GM23338 (cell line): ENCODE data around the gene FBXO11. TPM values are rescaled to one million over a fixed set of nuclear protein-coding genes. Genes with fewer than 3 reads are reported as not detected.

Experiments used
- ATAC-seq: fragments of 200-7000 bp; cut with Tn5 transposase; 3 replicates; pipeline ENCODE4 v1.9.1; 2020
- DNase-seq: peaks from one replicate; pipeline ENCODE4 v3.0.0-alpha.2; 2015; ENCODE audit warnings: low spot score
- H2AFZ ChIP-seq: fragments of 200-600 bp; sonication (generic); 2 replicates; pipeline ENCODE4 v1.8.0; 2016; ENCODE audit warnings: antibody characterized with exemption, mild to moderate bottlenecking, moderate library complexity
- H3F3A ChIP-seq: fragments of 200-600 bp; sonication (generic); replicated peaks from 2 replicates; pipeline ENCODE4 v1.8.0; 2017; ENCODE audit warnings: antibody characterized with exemption, mixed run types, low read depth
- H3K27ac ChIP-seq: fragments of 200-600 bp; sonication (generic); 2 replicates; pipeline ENCODE4 v1.6.1; 2016; ENCODE audit warnings: low read depth
- H3K27me3 ChIP-seq: fragments of 200-600 bp; sonication (generic); 2 replicates; pipeline ENCODE4 v1.8.0; 2016; ENCODE audit warnings: mild to moderate bottlenecking, mixed run types, moderate library complexity; ENCODE audit not compliant: insufficient read depth
- H3K36me3 ChIP-seq: fragments of 200-600 bp; sonication (generic); 2 replicates; pipeline ENCODE4 v1.8.0; 2016; ENCODE audit warnings: mild to moderate bottlenecking; ENCODE audit not compliant: insufficient read depth
- H3K4me1 ChIP-seq: fragments of 200-600 bp; sonication (generic); 2 replicates; pipeline ENCODE4 v1.8.0; 2016; ENCODE audit warnings: mild to moderate bottlenecking, moderate library complexity; ENCODE audit not compliant: insufficient read depth
- H3K4me2 ChIP-seq: fragments of 200-600 bp; sonication (generic); 2 replicates; pipeline ENCODE4 v1.7.1; 2017; ENCODE audit warnings: mixed run types
- H3K4me3 ChIP-seq: fragments of 200-600 bp; sonication (generic); 2 replicates; pipeline ENCODE4 v1.6.1; 2016; ENCODE audit warnings: mixed run types
- H3K79me2 ChIP-seq: fragments of 200-600 bp; sonication (generic); replicated peaks from 2 replicates; pipeline ENCODE4 v1.8.0; 2017; ENCODE audit warnings: mild to moderate bottlenecking; ENCODE audit not compliant: insufficient read depth
- H3K9me2 ChIP-seq: fragments of 200-600 bp; sonication (generic); 2 replicates; pipeline ENCODE4 v1.8.0; 2017; ENCODE audit not compliant: insufficient read depth
- H4K20me1 ChIP-seq: fragments of 200-600 bp; sonication (generic); replicated peaks from 2 replicates; pipeline ENCODE4 v1.8.0; 2017; ENCODE audit warnings: mild to moderate bottlenecking; ENCODE audit not compliant: insufficient read depth
- H3K27ac Mint-ChIP-seq: 2 replicates; pipeline ENCODE4 v1.8.0; 2020; ENCODE audit warnings: inconsistent platforms, mild to moderate bottlenecking, moderate library complexity, mixed read lengths
- H3K27me3 Mint-ChIP-seq: 3 replicates; pipeline ENCODE4 v1.8.0; 2022; ENCODE audit warnings: low read depth, mild to moderate bottlenecking, moderate library complexity, mixed read lengths, inconsistent platforms; ENCODE audit not compliant: insufficient read depth, poor library complexity
- H3K36me3 Mint-ChIP-seq: 3 replicates; pipeline ENCODE4 v1.8.0; 2021; ENCODE audit warnings: low read depth, mild to moderate bottlenecking, inconsistent platforms, moderate library complexity, mixed read lengths
- H3K4me1 Mint-ChIP-seq: 3 replicates; pipeline ENCODE4 v1.8.0; 2020; ENCODE audit warnings: mild to moderate bottlenecking, inconsistent platforms, mixed read lengths
- H3K4me3 Mint-ChIP-seq: 3 replicates; pipeline ENCODE4 v1.8.0; 2021; ENCODE audit warnings: moderate library complexity, mild to moderate bottlenecking, inconsistent platforms, mixed read lengths
- H3K9me3 Mint-ChIP-seq: 3 replicates; pipeline ENCODE4 v1.8.0; 2020; ENCODE audit warnings: moderate library complexity, mild to moderate bottlenecking, inconsistent platforms, mixed read lengths
- CREB1 ChIP-seq: fragments of 250-450 bp; sonication (Bioruptor Pico); IDR thresholded peaks from 2 replicates; pipeline ENCODE4 v1.5.0; 2020; ENCODE audit warnings: low read depth, mild to moderate bottlenecking, moderate library complexity
- EZH2phosphoT487 ChIP-seq: fragments of 200-600 bp; sonication (generic); IDR thresholded peaks from one replicate; pipeline ENCODE4 v1.8.1; 2018; ENCODE audit warnings: antibody characterized with exemption; ENCODE audit not compliant: unreplicated experiment
- JUNB ChIP-seq: IDR thresholded peaks from one replicate; pipeline ENCODE4 v1.6.1; 2016; ENCODE audit warnings: antibody characterized with exemption; ENCODE audit not compliant: unreplicated experiment
- NANOG ChIP-seq: IDR thresholded peaks from 2 replicates; pipeline ENCODE4 v1.6.1; 2016; ENCODE audit warnings: antibody characterized with exemption, borderline replicate concordance
- STAT1 ChIP-seq: IDR thresholded peaks from one replicate; pipeline ENCODE4 v1.6.1; 2016; ENCODE audit warnings: antibody characterized with exemption; ENCODE audit not compliant: unreplicated experiment
- ZNF114 ChIP-seq: fragments of 250-450 bp; sonication (Bioruptor Pico); IDR thresholded peaks from 2 replicates; pipeline ENCODE4 v1.5.0; 2020; ENCODE audit warnings: mild to moderate bottlenecking, moderate library complexity
- ZNF331 ChIP-seq: fragments of 250-450 bp; sonication (Bioruptor Pico); IDR thresholded peaks from 2 replicates; pipeline ENCODE4 v1.5.0; 2020; ENCODE audit warnings: low read depth, mild to moderate bottlenecking, moderate library complexity
- polyA plus RNA-seq: library from polyadenylated mRNA; unstranded; fragments of >200 nt; fragmentation: Nextera tagmentation; extraction: Ambion mirVana; gene quantifications from 2 replicates; pipeline ENCODE4 v1.2.1, GENCODE V29; 2016
- total RNA-seq: library from RNA; depleted of rRNA; stranded (reverse); fragments of >200 nt; shearing (Covaris generic); gene quantifications from 2 replicates; pipeline ENCODE4 v1.2.3, GENCODE V29; 2014
- TF ChIP-seq, protein P1 (sequence below): IDR thresholded peaks from 2 replicates; pipeline ENCODE4 v1.6.1; 2016; ENCODE audit warnings: antibody characterized with exemption
- TF ChIP-seq, protein P2 (sequence below), 2 experiments: fragments of 200-600 bp in 1 of 2; sonication (generic) in 1 of 2; conservative IDR thresholded peaks; 2 replicates each; pipeline versions ENCODE4 v1.5.1 to v1.6.1; 2016 to 2017; ENCODE audit warnings: antibody characterized with exemption in 2 of 2, low read depth in 2 of 2, mild to moderate bottlenecking in 2 of 2, moderate library complexity in 1 of 2
- TF ChIP-seq, protein P3 (sequence below): IDR thresholded peaks from one replicate; pipeline ENCODE4 v1.6.1; 2018; ENCODE audit warnings: antibody characterized with exemption; ENCODE audit not compliant: unreplicated experiment
- TF ChIP-seq, protein P4 (sequence below): fragments of 250-450 bp; sonication (Bioruptor Pico); IDR thresholded peaks from 2 replicates; pipeline ENCODE4 v1.5.0; 2020; ENCODE audit warnings: mild to moderate bottlenecking, moderate library complexity

The FBXO11 gene
- total and polyA plus RNA-seq, 2 experiments from 2014 or later = 21.5 to 52.7 TPM

DNA sequence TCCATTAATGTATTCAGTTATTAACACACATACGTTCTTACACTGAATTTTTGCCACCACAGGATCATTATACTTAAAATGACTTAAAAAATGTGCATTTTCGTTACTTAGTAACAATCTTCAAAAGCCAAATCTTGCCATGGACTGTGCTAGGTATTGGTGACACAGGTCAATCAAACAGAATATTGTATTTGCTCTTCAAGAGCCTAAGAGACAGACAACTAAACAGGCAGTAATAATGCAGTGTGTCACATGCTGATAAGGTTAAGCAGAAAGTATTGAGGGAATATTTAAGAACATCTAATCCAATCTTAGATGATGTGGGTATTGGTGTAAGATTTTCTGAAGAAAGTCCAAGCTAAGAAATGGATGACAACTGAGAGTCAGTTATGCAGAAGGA is 56.9 kb downstream of the FBXO11 start (continued):
- TF ChIP-seq, protein P1, sequence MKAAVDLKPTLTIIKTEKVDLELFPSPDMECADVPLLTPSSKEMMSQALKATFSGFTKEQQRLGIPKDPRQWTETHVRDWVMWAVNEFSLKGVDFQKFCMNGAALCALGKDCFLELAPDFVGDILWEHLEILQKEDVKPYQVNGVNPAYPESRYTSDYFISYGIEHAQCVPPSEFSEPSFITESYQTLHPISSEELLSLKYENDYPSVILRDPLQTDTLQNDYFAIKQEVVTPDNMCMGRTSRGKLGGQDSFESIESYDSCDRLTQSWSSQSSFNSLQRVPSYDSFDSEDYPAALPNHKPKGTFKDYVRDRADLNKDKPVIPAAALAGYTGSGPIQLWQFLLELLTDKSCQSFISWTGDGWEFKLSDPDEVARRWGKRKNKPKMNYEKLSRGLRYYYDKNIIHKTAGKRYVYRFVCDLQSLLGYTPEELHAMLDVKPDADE = no peak
- TF ChIP-seq EZH2phosphoT487 (no peak), STAT1 (no peak), CREB1 (CRISPR knock-in tag) (no peak)

DNA sequence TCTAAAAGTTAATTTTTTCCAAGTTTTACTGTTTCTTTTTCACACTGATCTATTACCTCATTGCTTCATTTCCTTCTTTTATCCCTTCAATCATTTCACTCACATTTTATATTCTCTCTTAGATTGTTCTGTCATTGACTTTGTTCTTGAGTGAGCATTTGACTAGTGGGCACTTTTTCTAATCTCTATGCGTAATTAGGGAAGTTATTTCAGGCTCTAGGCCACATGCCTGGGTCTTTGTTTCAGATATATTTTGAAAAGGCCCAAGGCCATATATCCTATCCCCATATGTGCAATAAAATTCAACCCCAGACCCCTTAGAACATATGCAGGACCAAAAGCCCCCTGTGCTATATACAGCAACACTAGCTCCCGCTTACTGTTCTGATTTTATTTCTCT is 62.1 kb downstream of the FBXO11 start:
- Histone ChIP-seq H3K79me2 (peaks cover 90% of the 10 kb centered on the region), H3F3A (no peaks in the 10 kb centered on the region), H3K4me1 (no peaks in the 10 kb centered on the region), H4K20me1 (peaks cover 34% of the 10 kb centered on the region), H3K9me2 (no peaks in the 10 kb centered on the region), H3K27me3 (no peaks in the 10 kb centered on the region), H2AFZ (no peak overlapping the region), H3K4me2 (no peak overlapping the region), H3K36me3 (no peaks in the 10 kb centered on the region), H3K4me3 (no peak overlapping the region), H3K27ac (no peak overlapping the region)
- Mint-ChIP-seq H3K36me3 (peaks cover 9% of the 10 kb centered on the region; the same call in 2 of the 3 replicates), H3K4me1 (no peaks in the 10 kb centered on the region; the same call in 2 of the 3 replicates), H3K27me3 (peaks cover 2% of the 10 kb centered on the region), H3K27ac (no peak overlapping the region), H3K9me3 (no peaks in the 10 kb centered on the region), H3K4me3 (no peak overlapping the region)
- no peak for TF ChIP-seq NANOG
- no peak for TF ChIP-seq STAT1
- no peak for TF ChIP-seq ZNF331 (CRISPR knock-in tag)
- TF ChIP-seq EZH2phosphoT487 = no peak
- TF ChIP-seq, protein P2, sequence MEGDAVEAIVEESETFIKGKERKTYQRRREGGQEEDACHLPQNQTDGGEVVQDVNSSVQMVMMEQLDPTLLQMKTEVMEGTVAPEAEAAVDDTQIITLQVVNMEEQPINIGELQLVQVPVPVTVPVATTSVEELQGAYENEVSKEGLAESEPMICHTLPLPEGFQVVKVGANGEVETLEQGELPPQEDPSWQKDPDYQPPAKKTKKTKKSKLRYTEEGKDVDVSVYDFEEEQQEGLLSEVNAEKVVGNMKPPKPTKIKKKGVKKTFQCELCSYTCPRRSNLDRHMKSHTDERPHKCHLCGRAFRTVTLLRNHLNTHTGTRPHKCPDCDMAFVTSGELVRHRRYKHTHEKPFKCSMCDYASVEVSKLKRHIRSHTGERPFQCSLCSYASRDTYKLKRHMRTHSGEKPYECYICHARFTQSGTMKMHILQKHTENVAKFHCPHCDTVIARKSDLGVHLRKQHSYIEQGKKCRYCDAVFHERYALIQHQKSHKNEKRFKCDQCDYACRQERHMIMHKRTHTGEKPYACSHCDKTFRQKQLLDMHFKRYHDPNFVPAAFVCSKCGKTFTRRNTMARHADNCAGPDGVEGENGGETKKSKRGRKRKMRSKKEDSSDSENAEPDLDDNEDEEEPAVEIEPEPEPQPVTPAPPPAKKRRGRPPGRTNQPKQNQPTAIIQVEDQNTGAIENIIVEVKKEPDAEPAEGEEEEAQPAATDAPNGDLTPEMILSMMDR (conservative IDR thresholded peaks at IDR 0.05; ENCODE audit: low read depth in 2 of 2) = no peak
- TF ChIP-seq, protein P3, sequence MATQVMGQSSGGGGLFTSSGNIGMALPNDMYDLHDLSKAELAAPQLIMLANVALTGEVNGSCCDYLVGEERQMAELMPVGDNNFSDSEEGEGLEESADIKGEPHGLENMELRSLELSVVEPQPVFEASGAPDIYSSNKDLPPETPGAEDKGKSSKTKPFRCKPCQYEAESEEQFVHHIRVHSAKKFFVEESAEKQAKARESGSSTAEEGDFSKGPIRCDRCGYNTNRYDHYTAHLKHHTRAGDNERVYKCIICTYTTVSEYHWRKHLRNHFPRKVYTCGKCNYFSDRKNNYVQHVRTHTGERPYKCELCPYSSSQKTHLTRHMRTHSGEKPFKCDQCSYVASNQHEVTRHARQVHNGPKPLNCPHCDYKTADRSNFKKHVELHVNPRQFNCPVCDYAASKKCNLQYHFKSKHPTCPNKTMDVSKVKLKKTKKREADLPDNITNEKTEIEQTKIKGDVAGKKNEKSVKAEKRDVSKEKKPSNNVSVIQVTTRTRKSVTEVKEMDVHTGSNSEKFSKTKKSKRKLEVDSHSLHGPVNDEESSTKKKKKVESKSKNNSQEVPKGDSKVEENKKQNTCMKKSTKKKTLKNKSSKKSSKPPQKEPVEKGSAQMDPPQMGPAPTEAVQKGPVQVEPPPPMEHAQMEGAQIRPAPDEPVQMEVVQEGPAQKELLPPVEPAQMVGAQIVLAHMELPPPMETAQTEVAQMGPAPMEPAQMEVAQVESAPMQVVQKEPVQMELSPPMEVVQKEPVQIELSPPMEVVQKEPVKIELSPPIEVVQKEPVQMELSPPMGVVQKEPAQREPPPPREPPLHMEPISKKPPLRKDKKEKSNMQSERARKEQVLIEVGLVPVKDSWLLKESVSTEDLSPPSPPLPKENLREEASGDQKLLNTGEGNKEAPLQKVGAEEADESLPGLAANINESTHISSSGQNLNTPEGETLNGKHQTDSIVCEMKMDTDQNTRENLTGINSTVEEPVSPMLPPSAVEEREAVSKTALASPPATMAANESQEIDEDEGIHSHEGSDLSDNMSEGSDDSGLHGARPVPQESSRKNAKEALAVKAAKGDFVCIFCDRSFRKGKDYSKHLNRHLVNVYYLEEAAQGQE = no peak
- no peak for TF ChIP-seq JUNB
- TF ChIP-seq ZNF114 = no peak
- TF ChIP-seq, protein P4, sequence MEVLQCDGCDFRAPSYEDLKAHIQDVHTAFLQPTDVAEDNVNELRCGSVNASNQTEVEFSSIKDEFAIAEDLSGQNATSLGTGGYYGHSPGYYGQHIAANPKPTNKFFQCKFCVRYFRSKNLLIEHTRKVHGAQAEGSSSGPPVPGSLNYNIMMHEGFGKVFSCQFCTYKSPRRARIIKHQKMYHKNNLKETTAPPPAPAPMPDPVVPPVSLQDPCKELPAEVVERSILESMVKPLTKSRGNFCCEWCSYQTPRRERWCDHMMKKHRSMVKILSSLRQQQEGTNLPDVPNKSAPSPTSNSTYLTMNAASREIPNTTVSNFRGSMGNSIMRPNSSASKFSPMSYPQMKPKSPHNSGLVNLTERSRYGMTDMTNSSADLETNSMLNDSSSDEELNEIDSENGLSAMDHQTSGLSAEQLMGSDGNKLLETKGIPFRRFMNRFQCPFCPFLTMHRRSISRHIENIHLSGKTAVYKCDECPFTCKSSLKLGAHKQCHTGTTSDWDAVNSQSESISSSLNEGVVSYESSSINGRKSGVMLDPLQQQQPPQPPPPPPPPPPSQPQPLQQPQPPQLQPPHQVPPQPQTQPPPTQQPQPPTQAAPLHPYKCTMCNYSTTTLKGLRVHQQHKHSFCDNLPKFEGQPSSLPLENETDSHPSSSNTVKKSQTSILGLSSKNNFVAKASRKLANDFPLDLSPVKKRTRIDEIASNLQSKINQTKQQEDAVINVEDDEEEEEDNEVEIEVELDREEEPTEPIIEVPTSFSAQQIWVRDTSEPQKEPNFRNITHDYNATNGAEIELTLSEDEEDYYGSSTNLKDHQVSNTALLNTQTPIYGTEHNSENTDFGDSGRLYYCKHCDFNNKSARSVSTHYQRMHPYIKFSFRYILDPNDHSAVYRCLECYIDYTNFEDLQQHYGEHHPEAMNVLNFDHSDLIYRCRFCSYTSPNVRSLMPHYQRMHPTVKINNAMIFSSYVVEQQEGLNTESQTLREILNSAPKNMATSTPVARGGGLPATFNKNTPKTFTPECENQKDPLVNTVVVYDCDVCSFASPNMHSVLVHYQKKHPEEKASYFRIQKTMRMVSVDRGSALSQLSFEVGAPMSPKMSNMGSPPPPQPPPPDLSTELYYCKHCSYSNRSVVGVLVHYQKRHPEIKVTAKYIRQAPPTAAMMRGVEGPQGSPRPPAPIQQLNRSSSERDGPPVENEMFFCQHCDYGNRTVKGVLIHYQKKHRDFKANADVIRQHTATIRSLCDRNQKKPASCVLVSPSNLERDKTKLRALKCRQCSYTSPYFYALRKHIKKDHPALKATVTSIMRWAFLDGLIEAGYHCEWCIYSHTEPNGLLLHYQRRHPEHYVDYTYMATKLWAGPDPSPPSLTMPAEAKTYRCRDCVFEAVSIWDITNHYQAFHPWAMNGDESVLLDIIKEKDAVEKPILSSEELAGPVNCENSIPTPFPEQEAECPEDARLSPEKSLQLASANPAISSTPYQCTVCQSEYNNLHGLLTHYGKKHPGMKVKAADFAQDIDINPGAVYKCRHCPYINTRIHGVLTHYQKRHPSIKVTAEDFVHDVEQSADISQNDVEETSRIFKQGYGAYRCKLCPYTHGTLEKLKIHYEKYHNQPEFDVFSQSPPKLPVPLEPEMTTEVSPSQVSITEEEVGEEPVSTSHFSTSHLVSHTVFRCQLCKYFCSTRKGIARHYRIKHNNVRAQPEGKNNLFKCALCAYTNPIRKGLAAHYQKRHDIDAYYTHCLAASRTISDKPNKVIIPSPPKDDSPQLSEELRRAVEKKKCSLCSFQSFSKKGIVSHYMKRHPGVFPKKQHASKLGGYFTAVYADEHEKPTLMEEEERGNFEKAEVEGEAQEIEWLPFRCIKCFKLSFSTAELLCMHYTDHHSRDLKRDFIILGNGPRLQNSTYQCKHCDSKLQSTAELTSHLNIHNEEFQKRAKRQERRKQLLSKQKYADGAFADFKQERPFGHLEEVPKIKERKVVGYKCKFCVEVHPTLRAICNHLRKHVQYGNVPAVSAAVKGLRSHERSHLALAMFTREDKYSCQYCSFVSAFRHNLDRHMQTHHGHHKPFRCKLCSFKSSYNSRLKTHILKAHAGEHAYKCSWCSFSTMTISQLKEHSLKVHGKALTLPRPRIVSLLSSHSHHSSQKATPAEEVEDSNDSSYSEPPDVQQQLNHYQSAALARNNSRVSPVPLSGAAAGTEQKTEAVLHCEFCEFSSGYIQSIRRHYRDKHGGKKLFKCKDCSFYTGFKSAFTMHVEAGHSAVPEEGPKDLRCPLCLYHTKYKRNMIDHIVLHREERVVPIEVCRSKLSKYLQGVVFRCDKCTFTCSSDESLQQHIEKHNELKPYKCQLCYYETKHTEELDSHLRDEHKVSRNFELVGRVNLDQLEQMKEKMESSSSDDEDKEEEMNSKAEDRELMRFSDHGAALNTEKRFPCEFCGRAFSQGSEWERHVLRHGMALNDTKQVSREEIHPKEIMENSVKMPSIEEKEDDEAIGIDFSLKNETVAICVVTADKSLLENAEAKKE (CRISPR knock-in tag) = no peak
- TF ChIP-seq, protein P1 = no peak
- no peak for DNase-seq
- ATAC-seq = no peak
